ENCODE results near the gene PYGM.

PYGM gene

DNA sequence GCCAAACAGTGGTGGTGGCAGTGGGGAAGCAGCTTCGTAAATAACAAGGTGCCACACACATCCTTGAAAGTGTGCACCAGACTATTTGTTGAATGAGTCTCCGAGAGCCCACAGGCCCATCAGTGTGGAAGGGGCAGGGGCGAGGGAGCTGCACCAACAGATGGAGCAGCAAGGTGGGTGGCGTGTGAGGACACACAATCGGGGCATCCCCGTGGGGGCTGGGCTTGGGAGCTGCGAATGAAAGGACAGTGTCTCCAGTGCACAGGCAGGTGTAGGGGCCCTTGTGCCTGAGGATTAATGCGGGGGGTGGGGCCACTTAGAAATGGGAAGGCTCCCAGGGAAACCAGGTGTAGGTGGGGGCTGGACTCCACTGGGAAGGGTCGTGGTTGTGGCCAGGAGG, 39.6 kb downstream of the PYGM start:
- H3K4me3 ChIP-seq (ENCODE audit: insufficient read depth, low read length, poor library complexity, severe bottlenecking): no peak overlapping the region
- no peak overlapping the region for H2AFZ ChIP-seq (ENCODE audit: low read depth, low read length, severe bottlenecking)
- no peak overlapping the region for H3K4me2 ChIP-seq (ENCODE audit: low read depth, low read length, poor library complexity, severe bottlenecking)
- H3K9me3 ChIP-seq (ENCODE audit: insufficient read depth, low read length): no peaks in the 10 kb centered on the region
- no peaks in the 10 kb centered on the region for H3F3A ChIP-seq (ENCODE audit: insufficient read depth)
- H3K9me2 ChIP-seq (replicated peaks; ENCODE audit: insufficient read depth, low read length): no peaks in the 10 kb centered on the region
- H3K27me3 ChIP-seq (ENCODE audit: low read length): no peaks in the 10 kb centered on the region
- no peaks in the 10 kb centered on the region for H3K36me3 ChIP-seq (ENCODE audit: low read length)
- no peaks in the 10 kb centered on the region for H4K20me1 ChIP-seq (ENCODE audit: low read depth, low read length)
- H3K9ac ChIP-seq (ENCODE audit: low read length): no peak overlapping the region
- no peak overlapping the region for H3K27ac ChIP-seq (ENCODE audit: low read depth, low read length)
- TF ChIP-seq, protein P1, sequence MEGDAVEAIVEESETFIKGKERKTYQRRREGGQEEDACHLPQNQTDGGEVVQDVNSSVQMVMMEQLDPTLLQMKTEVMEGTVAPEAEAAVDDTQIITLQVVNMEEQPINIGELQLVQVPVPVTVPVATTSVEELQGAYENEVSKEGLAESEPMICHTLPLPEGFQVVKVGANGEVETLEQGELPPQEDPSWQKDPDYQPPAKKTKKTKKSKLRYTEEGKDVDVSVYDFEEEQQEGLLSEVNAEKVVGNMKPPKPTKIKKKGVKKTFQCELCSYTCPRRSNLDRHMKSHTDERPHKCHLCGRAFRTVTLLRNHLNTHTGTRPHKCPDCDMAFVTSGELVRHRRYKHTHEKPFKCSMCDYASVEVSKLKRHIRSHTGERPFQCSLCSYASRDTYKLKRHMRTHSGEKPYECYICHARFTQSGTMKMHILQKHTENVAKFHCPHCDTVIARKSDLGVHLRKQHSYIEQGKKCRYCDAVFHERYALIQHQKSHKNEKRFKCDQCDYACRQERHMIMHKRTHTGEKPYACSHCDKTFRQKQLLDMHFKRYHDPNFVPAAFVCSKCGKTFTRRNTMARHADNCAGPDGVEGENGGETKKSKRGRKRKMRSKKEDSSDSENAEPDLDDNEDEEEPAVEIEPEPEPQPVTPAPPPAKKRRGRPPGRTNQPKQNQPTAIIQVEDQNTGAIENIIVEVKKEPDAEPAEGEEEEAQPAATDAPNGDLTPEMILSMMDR (IDR thresholded peaks at IDR 0.05; ENCODE audit: insufficient read depth, low read length, poor library complexity, severe bottlenecking): no peak
- no peaks in the 10 kb centered on the region for H3K79me2 ChIP-seq (ENCODE audit: insufficient read depth, low read length)

DNA sequence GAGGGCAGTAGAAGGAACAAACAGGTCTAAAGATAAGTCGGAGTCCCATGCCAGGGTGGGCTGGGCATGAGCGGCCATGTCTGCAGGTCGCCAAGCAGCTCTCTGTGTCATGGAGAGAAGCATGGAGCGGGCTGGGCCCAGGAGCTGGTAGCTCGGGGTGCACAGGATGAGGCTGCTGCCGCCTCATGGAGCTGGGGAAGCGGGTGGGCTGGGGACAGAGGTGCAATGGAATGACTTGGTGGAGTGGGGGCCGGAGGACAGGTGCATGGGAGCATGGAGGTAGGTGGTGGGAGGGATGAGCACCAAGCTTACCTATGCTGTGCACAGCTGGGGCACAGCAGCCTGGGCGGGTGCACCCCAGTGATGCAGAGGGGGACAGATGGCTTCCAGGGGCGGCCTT, 40.4 kb downstream of the PYGM start:
- no peaks in the 10 kb centered on the region for H4K20me1 ChIP-seq (ENCODE audit: low read depth, low read length)
- no peaks in the 10 kb centered on the region for H3F3A ChIP-seq (ENCODE audit: insufficient read depth)
- no peaks in the 10 kb centered on the region for H3K36me3 ChIP-seq (ENCODE audit: low read length)
- no peak overlapping the region for H3K9ac ChIP-seq (ENCODE audit: low read length)
- H3K4me3 ChIP-seq (ENCODE audit: insufficient read depth, low read length, poor library complexity, severe bottlenecking): no peak overlapping the region
- no peaks in the 10 kb centered on the region for H3K9me2 ChIP-seq (replicated peaks; ENCODE audit: insufficient read depth, low read length)
- no peak overlapping the region for H2AFZ ChIP-seq (ENCODE audit: low read depth, low read length, severe bottlenecking)
- no peaks in the 10 kb centered on the region for H3K27me3 ChIP-seq (ENCODE audit: low read length)
- H3K4me2 ChIP-seq (ENCODE audit: low read depth, low read length, poor library complexity, severe bottlenecking): no peak overlapping the region
- no peak overlapping the region for H3K27ac ChIP-seq (ENCODE audit: low read depth, low read length)
- H3K79me2 ChIP-seq (ENCODE audit: insufficient read depth, low read length): no peaks in the 10 kb centered on the region
- TF ChIP-seq, protein P1 (IDR thresholded peaks at IDR 0.05; ENCODE audit: insufficient read depth, low read length, poor library complexity, severe bottlenecking): no peak
- TF ChIP-seq EZH2phosphoT487 (conservative IDR thresholded peaks at IDR 0.05; ENCODE audit: low read length): no peak
- H3K9me3 ChIP-seq (ENCODE audit: insufficient read depth, low read length): no peaks in the 10 kb centered on the region

DNA sequence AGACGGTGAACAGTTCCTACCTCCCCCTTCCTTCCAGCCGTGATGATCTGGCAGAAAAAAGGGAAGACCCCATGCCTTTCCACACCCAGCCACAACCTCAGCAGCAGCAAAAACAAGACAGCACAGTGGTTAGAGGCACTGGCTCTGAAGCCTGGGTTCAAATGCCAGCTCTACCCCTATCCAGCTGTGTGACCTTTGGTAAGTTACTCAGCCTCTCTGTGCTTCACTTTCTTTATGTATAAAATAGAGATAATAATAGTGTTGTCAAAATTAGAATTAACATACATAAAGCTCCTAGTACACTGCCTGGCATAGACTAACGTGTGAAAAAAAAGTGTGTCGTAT, 41.0 kb downstream of the PYGM start:
- no peaks in the 10 kb centered on the region for H3F3A ChIP-seq (ENCODE audit: insufficient read depth)
- H3K36me3 ChIP-seq (ENCODE audit: low read length): no peaks in the 10 kb centered on the region
- H3K9me3 ChIP-seq (ENCODE audit: insufficient read depth, low read length): no peaks in the 10 kb centered on the region
- H3K9ac ChIP-seq (ENCODE audit: low read length): no peak overlapping the region
- H4K20me1 ChIP-seq (ENCODE audit: low read depth, low read length): no peaks in the 10 kb centered on the region
- H3K27ac ChIP-seq (ENCODE audit: low read depth, low read length): no peak overlapping the region
- H3K9me2 ChIP-seq (replicated peaks; ENCODE audit: insufficient read depth, low read length): no peaks in the 10 kb centered on the region
- H3K79me2 ChIP-seq (ENCODE audit: insufficient read depth, low read length): no peaks in the 10 kb centered on the region
- H3K4me2 ChIP-seq (ENCODE audit: low read depth, low read length, poor library complexity, severe bottlenecking): no peak overlapping the region
- no peak overlapping the region for H3K4me3 ChIP-seq (ENCODE audit: insufficient read depth, low read length, poor library complexity, severe bottlenecking)
- no peak for TF ChIP-seq EZH2phosphoT487 (conservative IDR thresholded peaks at IDR 0.05; ENCODE audit: low read length)
- TF ChIP-seq, protein P1 (IDR thresholded peaks at IDR 0.05; ENCODE audit: insufficient read depth, low read length, poor library complexity, severe bottlenecking): no peak
- H3K27me3 ChIP-seq (ENCODE audit: low read length): no peaks in the 10 kb centered on the region
- no peak overlapping the region for H2AFZ ChIP-seq (ENCODE audit: low read depth, low read length, severe bottlenecking)
